ENCODE results near the gene RNF213.

GRCh38 chr17:80337195-80337895, 76.7 kb downstream of the RNF213 start:
- TF ChIP-seq CTCF (conservative IDR thresholded peaks at IDR 0.05; ENCODE audit: low read depth, low read length) (no peak), EZH2 (IDR thresholded peaks at IDR 0.05; ENCODE audit: low read length, unreplicated experiment) (no peak)
